H1 (cell line): ENCODE measurements around the gene EMP3. TPM values are rescaled to one million over a fixed set of nuclear protein-coding genes. Genes with fewer than 3 reads are reported as not detected.
A peak's percentile ranks its signal among the peaks of the same experiment; 100 is the strongest.

Experiments used
- CTCF ChIA-PET: fragments of 300-600 bp; sonication (Branson Sonifier 250); formaldehyde crosslinking; loops from one replicate; lab custom pipeline; 2021; ENCODE audit not compliant: partially characterized antibody; lab: Charles Lee
- POLR2A ChIA-PET: fragments of 300-600 bp; sonication (Branson Sonifier 250); formaldehyde crosslinking; loops from one replicate; lab custom pipeline; 2021; ENCODE audit warnings: inconsistent platforms; ENCODE audit not compliant: partially characterized antibody; lab: Charles Lee
- DNase-seq, 2 experiments: peaks; one replicate each; pipeline versions ENCODE4 v3.0.0 to v3.0.0-alpha.2; 2010 to 2022; ENCODE audit warnings: low spot score in 2 of 2, low read depth in 1 of 2, mixed read lengths in 1 of 2
- FAIRE-seq: peaks from 2 replicates; lab custom pipeline; 2011; peaks lifted over from hg19 to GRCh38; lab: Jason Lieb, UNC
- H2AFZ ChIP-seq: 2 replicates; pipeline ENCODE4 v1.8.1; 2012; ENCODE audit warnings: low read length, inconsistent platforms
- H2AK5ac ChIP-seq: 2 replicates; pipeline ENCODE4 v1.6.1; 2013; ENCODE audit warnings: low read depth, low read length
- H2BK120ac ChIP-seq: replicated peaks from 2 replicates; pipeline ENCODE3; 2013; ENCODE audit warnings: low read depth, low read length, inconsistent platforms
- H2BK12ac ChIP-seq: 2 replicates; pipeline ENCODE4 v1.6.1; 2013; ENCODE audit warnings: low read depth, low read length
- H2BK15ac ChIP-seq: 2 replicates; pipeline ENCODE4 v1.6.1; 2013; ENCODE audit warnings: low read length
- H2BK20ac ChIP-seq: 2 replicates; pipeline ENCODE4 v1.6.1; 2013; ENCODE audit warnings: low read length
- H2BK5ac ChIP-seq: 2 replicates; pipeline ENCODE4 v1.6.1; 2013; ENCODE audit warnings: low read depth, low read length
- H3K14ac ChIP-seq: 2 replicates; pipeline ENCODE4 v1.6.1; 2013; ENCODE audit warnings: inconsistent platforms; ENCODE audit not compliant: insufficient read length
- H3K18ac ChIP-seq: 2 replicates; pipeline ENCODE4 v1.6.1; 2013; ENCODE audit warnings: low read length; ENCODE audit errors: extremely low read depth
- H3K23ac ChIP-seq: 2 replicates; pipeline ENCODE4 v1.6.1; 2013; ENCODE audit warnings: inconsistent platforms; ENCODE audit not compliant: insufficient read length
- H3K23me2 ChIP-seq: 2 replicates; pipeline ENCODE4 v1.6.1; 2013; ENCODE audit warnings: low read depth, low read length
- H3K27ac ChIP-seq: 2 replicates; pipeline ENCODE4 v1.6.1; 2011; ENCODE audit warnings: low read depth, low read length, inconsistent platforms
- H3K27me3 ChIP-seq, 4 experiments: replicated peaks in 1 of 4; 1 replicate in 1 of 4; 2 replicates in 3 of 4; pipeline versions ENCODE4 v1.6.1 to v1.8.1; 2011 to 2013; ENCODE audit warnings: low read length in 3 of 4, mild to moderate bottlenecking in 3 of 4, inconsistent platforms in 2 of 4, mixed read lengths in 2 of 4, moderate library complexity in 1 of 4; ENCODE audit not compliant: control insufficient read depth in 3 of 4, insufficient read depth in 3 of 4; ENCODE audit errors: extremely low read depth in 1 of 4
- H3K36me3 ChIP-seq, 4 experiments: 2 replicates each; pipeline versions ENCODE4 v1.6.1 to v1.8.1; 2011 to 2013; ENCODE audit warnings: mild to moderate bottlenecking in 4 of 4, low read length in 3 of 4, moderate library complexity in 2 of 4, control low read depth in 1 of 4, inconsistent platforms in 1 of 4; ENCODE audit not compliant: insufficient read depth in 4 of 4, control insufficient read depth in 2 of 4
- H3K4ac ChIP-seq: replicated peaks from 2 replicates; pipeline ENCODE3; 2013; ENCODE audit warnings: low read length, low read depth, mixed read lengths, inconsistent platforms; ENCODE audit not compliant: insufficient read length
- H3K4me1 ChIP-seq, 4 experiments: replicated peaks in 1 of 4; 1 replicate in 1 of 4; 2 replicates in 3 of 4; pipeline versions ENCODE4 v1.6.1 to v1.8.1; 2011 to 2013; ENCODE audit warnings: low read length in 3 of 4, inconsistent platforms in 2 of 4, mixed read lengths in 1 of 4; ENCODE audit not compliant: insufficient read depth in 4 of 4, control insufficient read depth in 3 of 4
- H3K4me2 ChIP-seq, 2 experiments: 2 replicates each; pipeline versions ENCODE4 v1.6.1 to v1.8.1; 2011 to 2013; ENCODE audit warnings: low read depth in 2 of 2, low read length in 2 of 2, control low read depth in 1 of 2, inconsistent platforms in 1 of 2, mild to moderate bottlenecking in 1 of 2; ENCODE audit not compliant: insufficient read depth in 1 of 2
- H3K4me3 ChIP-seq, 4 experiments: fragments of 200-600, 300-600 bp in 1 of 4; sonication (generic), shearing (Covaris generic), sonication (Bioruptor Twin) in 1 of 4; 2 replicates each; pipeline versions ENCODE4 v1.5.1 to v1.8.1; 2011 to 2016; ENCODE audit warnings: low read length in 4 of 4, low read depth in 3 of 4, control low read depth in 2 of 4, inconsistent platforms in 2 of 4, mild to moderate bottlenecking in 2 of 4, mixed read lengths in 1 of 4, moderate library complexity in 1 of 4; ENCODE audit not compliant: insufficient read depth in 2 of 4; ENCODE audit errors: extremely low read depth in 1 of 4
- H3K56ac ChIP-seq: replicated peaks from 2 replicates; pipeline ENCODE3; 2013; ENCODE audit warnings: low read depth, mild to moderate bottlenecking, mixed read lengths, low read length, inconsistent platforms; ENCODE audit not compliant: insufficient read length
- H3K79me1 ChIP-seq: 2 replicates; pipeline ENCODE4 v1.6.1; 2013; ENCODE audit warnings: low read depth, low read length, control low read depth
- H3K79me2 ChIP-seq, 2 experiments: 2 replicates each; pipeline versions ENCODE4 v1.6.1 to v1.8.1; 2012 to 2013; ENCODE audit warnings: low read length in 2 of 2, mild to moderate bottlenecking in 2 of 2, inconsistent platforms in 1 of 2; ENCODE audit not compliant: insufficient read depth in 2 of 2, control insufficient read depth in 1 of 2
- H3K9ac ChIP-seq, 4 experiments: replicated peaks in 1 of 4; 1 replicate in 1 of 4; 2 replicates in 3 of 4; pipeline versions ENCODE4 v1.6.1 to v1.8.1; 2011 to 2013; ENCODE audit warnings: low read depth in 3 of 4, low read length in 3 of 4, control low read depth in 2 of 4, mild to moderate bottlenecking in 2 of 4, moderate library complexity in 2 of 4, inconsistent platforms in 1 of 4; ENCODE audit errors: extremely low read depth in 1 of 4
- H3K9me3 ChIP-seq, 2 experiments: 2 replicates each; pipeline versions ENCODE4 v1.6.1 to v1.8.1; 2012 to 2013; ENCODE audit warnings: mild to moderate bottlenecking in 2 of 2, moderate library complexity in 2 of 2, control low read depth in 1 of 2, inconsistent platforms in 1 of 2, low read depth in 1 of 2, low read length in 1 of 2, mixed read lengths in 1 of 2; ENCODE audit not compliant: insufficient read depth in 2 of 2
- H4K20me1 ChIP-seq, 2 experiments: replicated peaks in 1 of 2; 2 replicates each; pipeline versions ENCODE3 to v1.8.1; 2011 to 2013; ENCODE audit warnings: inconsistent platforms in 2 of 2, low read length in 2 of 2, mild to moderate bottlenecking in 1 of 2; ENCODE audit not compliant: insufficient read depth in 2 of 2, control insufficient read depth in 1 of 2
- H4K5ac ChIP-seq: 2 replicates; pipeline ENCODE4 v1.6.1; 2013; ENCODE audit warnings: low read length, low read depth, mixed read lengths, inconsistent platforms; ENCODE audit not compliant: insufficient read length
- H4K8ac ChIP-seq: 2 replicates; pipeline ENCODE4 v1.8.0; 2013; ENCODE audit warnings: mild to moderate bottlenecking, moderate library complexity, low read length, inconsistent platforms; ENCODE audit not compliant: insufficient read depth; ENCODE audit errors: extremely low read depth
- H4K91ac ChIP-seq: replicated peaks from 2 replicates; pipeline ENCODE3; 2013; ENCODE audit warnings: low read length, mixed read lengths, inconsistent platforms; ENCODE audit not compliant: insufficient read length
- JUN ChIP-seq: IDR thresholded peaks from 2 replicates; pipeline ENCODE4 v1.6.1; 2011; ENCODE audit warnings: low read depth, mild to moderate bottlenecking, improper control_type of control experiment, low read length
- JUND ChIP-seq: IDR thresholded peaks from 2 replicates; pipeline ENCODE4 v1.6.1; 2011; ENCODE audit warnings: mild to moderate bottlenecking, improper control_type of control experiment, low read length
- NANOG ChIP-seq: IDR thresholded peaks from 2 replicates; pipeline ENCODE4 v1.6.1; 2011; ENCODE audit warnings: low read length, low read depth, mild to moderate bottlenecking, inconsistent platforms; ENCODE audit not compliant: insufficient read depth, poor library complexity, severe bottlenecking
- NRF1 ChIP-seq: IDR thresholded peaks from 2 replicates; pipeline ENCODE4 v1.6.1; 2011; ENCODE audit warnings: mild to moderate bottlenecking, low read depth, low read length, improper control_type of control experiment
- RAD21 ChIP-seq, 2 experiments: IDR thresholded peaks in 1 of 2; conservative IDR thresholded peaks in 1 of 2; 2 replicates each; pipeline ENCODE4 v1.6.1; 2011; ENCODE audit warnings: low read depth in 2 of 2, low read length in 2 of 2, improper control_type of control experiment in 1 of 2, inconsistent platforms in 1 of 2, mild to moderate bottlenecking in 1 of 2, moderate library complexity in 1 of 2
- TBP ChIP-seq: IDR thresholded peaks from 2 replicates; pipeline ENCODE4 v1.6.1; 2011; ENCODE audit warnings: low read depth, low read length, improper control_type of control experiment
- YY1 ChIP-seq: IDR thresholded peaks from 2 replicates; pipeline ENCODE4 v1.6.1; 2011; ENCODE audit warnings: low read depth, mild to moderate bottlenecking, low read length
- WGBS, 2 experiments: shearing (Covaris generic) in 1 of 2; methylation state at CpG; one replicate each; pipeline versions ENCODE4 v1.1.6 to v1.1.7; 2013 to 2015; ENCODE audit warnings: low lambda C conversion rate in 2 of 2, mixed read lengths in 2 of 2, inconsistent platforms in 1 of 2, low coverage in 1 of 2, missing lambda C conversion rate in 1 of 2; ENCODE audit not compliant: insufficient replicate concordance in 2 of 2, insufficient coverage in 1 of 2, insufficient read length in 1 of 2; ENCODE audit errors: extremely low coverage in 1 of 2, missing lambda C conversion rate in 1 of 2; 5-methylcytosine and 5-hydroxymethylcytosine counted together
- polyA plus RNA-seq, 7 experiments: library from polyadenylated mRNA; depleted of rRNA in 3 of 7; stranded (reverse) in 5 of 7; unstranded in 2 of 7; fragments of >200 nt in 5 of 7; fragments of 200-250 nt in 2 of 7; gene quantifications; 1 replicate in 5 of 7; 2 replicates in 1 of 7; 4 replicates in 1 of 7; pipeline versions ENCODE4 v1.2.1 to v1.2.3, GENCODE V29; 2011 to 2013; ENCODE audit warnings: missing spikeins in 2 of 7, mixed read lengths in 2 of 7
- total RNA-seq: library from RNA; stranded (reverse); fragmentation: NEBNext Ultra II Directional; extraction: Animal tissue kit (Norgen Biotek cat#: 25700); gene quantifications from 2 replicates; pipeline ENCODE4 v1.2.1, GENCODE V29; 2021
- TF ChIP-seq, protein P1 (sequence below), 3 experiments: IDR thresholded peaks; 1 replicate in 2 of 3; 2 replicates in 1 of 3; pipeline versions ENCODE4 v1.5.1 to v1.6.1; 2011; ENCODE audit warnings: low read length in 3 of 3, mild to moderate bottlenecking in 3 of 3, inconsistent platforms in 2 of 3, low read depth in 1 of 3, moderate library complexity in 1 of 3; ENCODE audit not compliant: insufficient read depth in 1 of 3; ENCODE audit errors: control extremely low read depth in 1 of 3

EMP3 gene
- total and polyA plus RNA-seq, 2 of the 8 experiments (the other 6 are each of a cell fraction or from before 2014, with no cell fraction given) = 18.4 to 87.8 TPM

DNA sequence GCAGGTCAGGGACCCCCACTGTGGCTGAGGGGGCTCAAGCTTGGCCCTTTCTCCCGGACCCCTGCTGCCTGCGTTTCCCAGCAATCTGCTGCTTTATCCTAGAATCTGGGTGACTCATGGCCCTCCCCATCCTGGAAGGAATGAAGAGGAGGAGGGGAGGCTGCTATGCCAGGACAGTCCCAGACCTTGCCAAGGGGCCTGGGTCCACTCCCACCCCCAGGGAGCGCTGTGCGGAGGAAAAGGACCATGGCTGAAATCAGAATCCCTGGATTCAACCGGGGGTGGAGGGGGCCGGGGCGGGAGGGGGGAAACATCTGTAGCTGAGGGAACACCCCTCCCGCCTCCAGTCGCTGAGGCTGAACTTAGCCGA lies 35.0 kb upstream of the EMP3 start:
- FAIRE-seq (no peak), DNase-seq (peak; percentile 85 to 86)
- no peak overlapping the region for H3K23ac ChIP-seq
- H2BK12ac ChIP-seq = no peak overlapping the region
- H3K4me2 ChIP-seq = peak overlapping the region; percentile 69 to 71
- peaks cover 0 to 4% of the 10 kb centered on the region in 2 experiments; a peak in 1 of 4 replicates for H3K9me3 ChIP-seq
- peak overlapping the region; percentile 28 to 61 (median 51); a peak in 6 of 8 replicates for H3K4me3 ChIP-seq
- H4K8ac ChIP-seq = no peak overlapping the region
- ChIA-PET CTCF (interaction anchor here (0.7 to 12.4 kb wide), 9 partner anchors 18 to 138 kb away, joined by 3 to 212 read pairs (median 4); partner anchors contain the start of gene ZNF114), POLR2A (interaction anchor here (0.9 to 2.9 kb wide), 8 partner anchors 10 to 119 kb away, joined by 3 to 35 read pairs (median 6); partner anchors contain the start of gene ZNF114)
- no peaks in the 10 kb centered on the region for H3K27me3 ChIP-seq
- peak overlapping the region; percentile 35; the same call in 1 of the 2 replicates for H3K27ac ChIP-seq
- H2BK15ac ChIP-seq = 0 out of 2 replicates have a peak overlapping the region, but pooled peaks have one; percentile 81
- H3K14ac ChIP-seq = no peak overlapping the region
- no peak overlapping the region for H3K4ac ChIP-seq
- H3K23me2 ChIP-seq = peaks cover 6% of the 10 kb centered on the region; the same call in 1 of the 2 replicates
- H3K36me3 ChIP-seq = peaks cover 12 to 22% (median 20%) of the 10 kb centered on the region in 4 experiments; a peak in 7 of 8 replicates
- peak overlapping the region; percentile 27; the same call in 1 of the 2 replicates for H2BK5ac ChIP-seq
- no peak overlapping the region for H2AFZ ChIP-seq
- no peak overlapping the region for H4K91ac ChIP-seq
- no peak overlapping the region for H2AK5ac ChIP-seq
- H4K20me1 ChIP-seq = no peaks in the 10 kb centered on the region
- peak overlapping the region; percentile 87 for H3K18ac ChIP-seq
- no peak overlapping the region for H2BK20ac ChIP-seq
- H4K5ac ChIP-seq = peak overlapping the region; percentile 92
- H2BK120ac ChIP-seq = no peak overlapping the region
- no peaks in the 10 kb centered on the region for H3K79me2 ChIP-seq
- no peak overlapping the region for H3K9ac ChIP-seq
- TF ChIP-seq JUN = peak; percentile 27; the same call in 1 of the 2 replicates
- TF ChIP-seq TBP = 0 out of 2 replicates have a peak, but pooled peaks have one; percentile 23
- TF ChIP-seq YY1 = peak; percentile 34; the same call in 1 of the 2 replicates
- TF ChIP-seq NRF1 = no peak
- no peak for TF ChIP-seq NANOG
- peak; percentile 90 for TF ChIP-seq JUND
- TF ChIP-seq, protein P1, sequence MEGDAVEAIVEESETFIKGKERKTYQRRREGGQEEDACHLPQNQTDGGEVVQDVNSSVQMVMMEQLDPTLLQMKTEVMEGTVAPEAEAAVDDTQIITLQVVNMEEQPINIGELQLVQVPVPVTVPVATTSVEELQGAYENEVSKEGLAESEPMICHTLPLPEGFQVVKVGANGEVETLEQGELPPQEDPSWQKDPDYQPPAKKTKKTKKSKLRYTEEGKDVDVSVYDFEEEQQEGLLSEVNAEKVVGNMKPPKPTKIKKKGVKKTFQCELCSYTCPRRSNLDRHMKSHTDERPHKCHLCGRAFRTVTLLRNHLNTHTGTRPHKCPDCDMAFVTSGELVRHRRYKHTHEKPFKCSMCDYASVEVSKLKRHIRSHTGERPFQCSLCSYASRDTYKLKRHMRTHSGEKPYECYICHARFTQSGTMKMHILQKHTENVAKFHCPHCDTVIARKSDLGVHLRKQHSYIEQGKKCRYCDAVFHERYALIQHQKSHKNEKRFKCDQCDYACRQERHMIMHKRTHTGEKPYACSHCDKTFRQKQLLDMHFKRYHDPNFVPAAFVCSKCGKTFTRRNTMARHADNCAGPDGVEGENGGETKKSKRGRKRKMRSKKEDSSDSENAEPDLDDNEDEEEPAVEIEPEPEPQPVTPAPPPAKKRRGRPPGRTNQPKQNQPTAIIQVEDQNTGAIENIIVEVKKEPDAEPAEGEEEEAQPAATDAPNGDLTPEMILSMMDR (IDR thresholded peaks at IDR 0.05; ENCODE audit: control extremely low read depth in 1 of 3, insufficient read depth in 1 of 3, low read depth in 1 of 3, low read length in 3 of 3) = peak; percentile 50 to 63 (median 58)
- TF ChIP-seq RAD21 (IDR thresholded peaks at IDR 0.05 in 1 of 2, conservative IDR thresholded peaks at IDR 0.05 in 1 of 2; ENCODE audit: low read depth in 2 of 2, low read length in 2 of 2) = peak; percentile 12 to 24; a peak in 1 of 4 replicates
- WGBS, 2 experiments = 0% methylated on average over 3 of the region's 10 CpGs; no CpG with 5 or more reads in 1 of the 2 experiments
- no peaks in the 10 kb centered on the region for H3K79me1 ChIP-seq
- H3K56ac ChIP-seq = no peak overlapping the region
- peaks cover 0 to 12% (median 3%) of the 10 kb centered on the region in 4 experiments; a peak in 3 of 7 replicates for H3K4me1 ChIP-seq
